Measurements from ENCODE around the gene TUBGCP6.
"Not testable (repeated sequence)": the region's sequence is repeated elsewhere in the genome, so short reads cannot be mapped to it uniquely, and the experiment has no call there.

TUBGCP6 gene

GRCh38 chr22:50178871-50179869 is 65.7 kb downstream of the TUBGCP6 start:
- no peak for DNase-seq

- DNase-seq, result no peak
These were observed 66.4 kb downstream of the TUBGCP6 start for GRCh38 chr22:50178471-50178864.

- no peak for DNase-seq
These were observed 67.0 kb downstream of the TUBGCP6 start for GRCh38 chr22:50177537-50178470.

- DNase-seq, result no peak
These were observed 67.8 kb downstream of the TUBGCP6 start for GRCh38 chr22:50176850-50177536.

- no peak for DNase-seq
These were observed 68.6 kb downstream of the TUBGCP6 start for GRCh38 chr22:50175921-50176849.

GRCh38 chr22:50175191-50175461 is 69.7 kb downstream of the TUBGCP6 start:
- DNase-seq, result no peak

- no peak for DNase-seq
These were observed 70.2 kb downstream of the TUBGCP6 start for GRCh38 chr22:50174382-50175190.

GRCh38 chr22:50173983-50174355 is 70.9 kb downstream of the TUBGCP6 start:
- no peak for DNase-seq

GRCh38 chr22:50173311-50173982 is 71.4 kb downstream of the TUBGCP6 start:
- DNase-seq, result no peak

- no peak for DNase-seq
These were observed 72.8 kb downstream of the TUBGCP6 start for GRCh38 chr22:50171965-50172421.

- no peak for DNase-seq
These were observed 73.4 kb downstream of the TUBGCP6 start for GRCh38 chr22:50171319-50171964.

- no peak for DNase-seq
These were observed 74.1 kb downstream of the TUBGCP6 start, which contains the start of gene PANX2 for GRCh38 chr22:50170453-50171318. PANX2 (plus strand) TSS chr22:50170731; CDS start chr22:50170731, 0 bp downstream.

- no peak for DNase-seq
These were observed 75.0 kb downstream of the TUBGCP6 start for GRCh38 chr22:50169774-50170341.

- no peak for DNase-seq
These were observed 75.6 kb downstream of the TUBGCP6 start for GRCh38 chr22:50169181-50169759.

- DNase-seq, result not testable (repeated sequence)
These were observed 76.2 kb downstream of the TUBGCP6 start for GRCh38 chr22:50168490-50169180.

GRCh38 chr22:50167689-50168489 is 76.9 kb downstream of the TUBGCP6 start:
- no peak for DNase-seq

Measured in T1000 (cell line).